HepG2 (cell line): ENCODE results near the gene TECPR1. TPM values are rescaled to one million over a fixed set of nuclear protein-coding genes. Genes with fewer than 3 reads are reported as not detected.

Experiments
- ATAC-seq: fragments of 200-7000 bp; cut with Tn5 transposase; 3 replicates; pipeline ENCODE4 v1.9.1; 2020; ENCODE audit warnings: mild to moderate bottlenecking, moderate library complexity
- BruUV-seq: library from RNA; stranded (reverse); fragments of 400-500 nt; replicated peaks from 2 replicates; lab custom pipeline; 2021; lab: Mats Ljungman, UMichigan
- CTCF ChIA-PET: fragments of 300-600 bp; formaldehyde crosslinking; extraction: SDS; loops from one replicate; lab custom pipeline; 2021; ENCODE audit warnings: low total read pairs, inconsistent platforms, low intra/inter-chr PET ratio; lab: Yijun Ruan, JAX
- POLR2A ChIA-PET: fragments of 350-600 bp; sonication (Branson Sonifier 250); formaldehyde crosslinking; loops from one replicate; lab custom pipeline; 2020; ENCODE audit warnings: antibody characterized with exemption, inconsistent platforms; lab: Yijun Ruan, JAX
- DNase-seq: peaks from one replicate; pipeline ENCODE4 v3.0.0-alpha.2; 2015; ENCODE audit warnings: low spot score
- FAIRE-seq: peaks from 3 replicates; lab custom pipeline; 2011; peaks lifted over from hg19 to GRCh38; lab: Jason Lieb, UNC
- H2AFZ ChIP-seq: one replicate; pipeline ENCODE4 v1.6.1; 2011; ENCODE audit warnings: low read length, inconsistent platforms
- H3K27ac ChIP-seq: fragments of 300-600 bp; 3 replicates; pipeline ENCODE4 v1.8.0; 2011; ENCODE audit warnings: mixed run types, mild to moderate bottlenecking, mixed read lengths, low read length, inconsistent platforms; ENCODE audit not compliant: insufficient read depth; ENCODE audit errors: extremely low read length
- H3K27me3 ChIP-seq, 2 experiments: fragments of 200-600 bp in 1 of 2; 2 replicates in 1 of 2; 3 replicates in 1 of 2; pipeline versions ENCODE4 v1.6.0 to v1.8.0; 2011; ENCODE audit warnings: low read length in 2 of 2, mild to moderate bottlenecking in 2 of 2, moderate library complexity in 2 of 2, inconsistent platforms in 1 of 2; ENCODE audit not compliant: insufficient read depth in 2 of 2, control insufficient read depth in 1 of 2
- H3K36me3 ChIP-seq, 2 experiments: fragments of 200-600 bp in 1 of 2; replicated peaks in 1 of 2; 2 replicates in 1 of 2; 3 replicates in 1 of 2; pipeline versions ENCODE4 v1.5.1 to v1.8.0; 2011; ENCODE audit warnings: low read length in 2 of 2, inconsistent platforms in 1 of 2; ENCODE audit not compliant: insufficient read depth in 2 of 2, control insufficient read depth in 1 of 2
- H3K4me1 ChIP-seq: 2 replicates; pipeline ENCODE4 v1.5.1; 2012; ENCODE audit warnings: low read length, inconsistent platforms; ENCODE audit not compliant: insufficient read depth
- H3K4me2 ChIP-seq: 2 replicates; pipeline ENCODE4 v1.6.0; 2011; ENCODE audit warnings: low read depth, low read length, inconsistent platforms
- H3K4me3 ChIP-seq, 3 experiments: fragments of 200-600 bp in 1 of 3; sonication (generic), shearing (Covaris generic) in 1 of 3; replicated peaks in 1 of 3; 2 replicates each; pipeline ENCODE4 v1.5.1; 2011 to 2016; ENCODE audit warnings: low read length in 3 of 3, inconsistent platforms in 2 of 3, low read depth in 2 of 3, mild to moderate bottlenecking in 2 of 3, control low read depth in 1 of 3, mixed read lengths in 1 of 3; ENCODE audit not compliant: insufficient read depth in 1 of 3
- H3K79me2 ChIP-seq: one replicate; pipeline ENCODE4 v1.6.1; 2011; ENCODE audit warnings: low read length, inconsistent platforms; ENCODE audit not compliant: insufficient read depth
- H3K9ac ChIP-seq: 2 replicates; pipeline ENCODE4 v1.6.0; 2011; ENCODE audit warnings: mild to moderate bottlenecking, low read depth, low read length, inconsistent platforms; ENCODE audit not compliant: insufficient read depth
- H3K9me3 ChIP-seq: 2 replicates; pipeline ENCODE4 v1.5.1; 2012; ENCODE audit warnings: mild to moderate bottlenecking, low read length
- H4K20me1 ChIP-seq: 2 replicates; pipeline ENCODE4 v1.6.0; 2011; ENCODE audit warnings: inconsistent platforms, mild to moderate bottlenecking, low read length, moderate library complexity; ENCODE audit not compliant: insufficient read depth
- GPN1 ChIP-seq: sonication (generic); formaldehyde crosslinking; IDR thresholded peaks from 2 replicates; pipeline ENCODE4 v1.5.1; 2020; ENCODE audit warnings: missing genetic modification reagents, borderline replicate concordance
- GTF3A ChIP-seq: sonication (generic); formaldehyde crosslinking; conservative IDR thresholded peaks from 2 replicates; pipeline ENCODE4 v1.4.0; 2020; ENCODE audit warnings: mild to moderate bottlenecking, missing genetic modification reagents
- JUN ChIP-seq: sonication (generic); formaldehyde crosslinking; IDR thresholded peaks from 2 replicates; pipeline ENCODE4 v1.4.0; 2020; ENCODE audit warnings: mild to moderate bottlenecking, missing genetic modification reagents
- JUND ChIP-seq: sonication (generic); formaldehyde crosslinking; IDR thresholded peaks from 2 replicates; pipeline ENCODE4 v1.8.0; 2022; ENCODE audit warnings: mild to moderate bottlenecking, missing genetic modification reagents
- KLF9 ChIP-seq: IDR thresholded peaks from 2 replicates; pipeline ENCODE4 v1.6.1; 2016; ENCODE audit warnings: low read depth
- NCOA2 ChIP-seq: sonication (generic); formaldehyde crosslinking; IDR thresholded peaks from 2 replicates; pipeline ENCODE4 v1.8.0; 2022; ENCODE audit warnings: inconsistent platforms
- NFATC3 ChIP-seq: sonication (generic); formaldehyde crosslinking; IDR thresholded peaks from 2 replicates; pipeline ENCODE4 v1.5.1; 2020; ENCODE audit warnings: mild to moderate bottlenecking, missing genetic modification reagents
- NR3C1 ChIP-seq: sonication (generic); formaldehyde crosslinking; IDR thresholded peaks from 2 replicates; pipeline ENCODE4 v1.4.0; 2020; ENCODE audit warnings: missing genetic modification reagents
- SNAPC2 ChIP-seq: sonication (generic); formaldehyde crosslinking; IDR thresholded peaks from 2 replicates; pipeline ENCODE4 v1.8.1; 2022; ENCODE audit warnings: mild to moderate bottlenecking, missing genetic modification reagents
- ZNF317 ChIP-seq: sonication (generic); formaldehyde crosslinking; IDR thresholded peaks from 2 replicates; pipeline ENCODE4 v1.5.0; 2020; ENCODE audit warnings: mild to moderate bottlenecking, missing genetic modification reagents
- ZNF674 ChIP-seq: sonication (generic); formaldehyde crosslinking; IDR thresholded peaks from 2 replicates; pipeline ENCODE4 v1.5.0; 2020; ENCODE audit warnings: low read depth, mild to moderate bottlenecking, missing genetic modification reagents
- ZNF749 ChIP-seq: sonication (generic); formaldehyde crosslinking; IDR thresholded peaks from 2 replicates; pipeline ENCODE4 v1.8.0; 2022; ENCODE audit warnings: mild to moderate bottlenecking, missing genetic modification reagents, moderate library complexity, borderline replicate concordance
- ZNF775 ChIP-seq: sonication (generic); formaldehyde crosslinking; IDR thresholded peaks from 2 replicates; pipeline ENCODE4 v1.4.0; 2020; ENCODE audit warnings: missing genetic modification reagents, mild to moderate bottlenecking, moderate library complexity, borderline replicate concordance
- ZNF878 ChIP-seq: sonication (generic); formaldehyde crosslinking; IDR thresholded peaks from 2 replicates; pipeline ENCODE4 v1.8.1; 2023; ENCODE audit warnings: mild to moderate bottlenecking, missing genetic modification reagents, moderate library complexity
- ZNF891 ChIP-seq: sonication (generic); formaldehyde crosslinking; IDR thresholded peaks from 2 replicates; pipeline ENCODE4 v1.5.0; 2020; ENCODE audit warnings: mild to moderate bottlenecking, missing genetic modification reagents
- WGBS: methylation state at CpG from one replicate; pipeline ENCODE4 v1.1.6; 2017; ENCODE audit warnings: low lambda C conversion rate; 5-methylcytosine and 5-hydroxymethylcytosine counted together
- in situ Hi-C: cut with HindIII; loops from 2 replicates; pipeline ENCODE4 v1.10.0; 2017; ENCODE audit warnings: low pct_unique_long_range_greater_than_20kb; ENCODE audit not compliant: extremely low pct_ligation_motif_present
- intact Hi-C: fragments of 100-400 bp; cut with micrococcal nuclease; formaldehyde crosslinking; loops from one replicate; pipeline ENCODE4 v1.10.0; 2022; ENCODE audit not compliant: unreplicated experiment
- polyA plus RNA-seq, 8 experiments: library from polyadenylated mRNA; depleted of rRNA in 3 of 8; stranded (reverse) in 7 of 8; unstranded in 1 of 8; fragments of >200 nt; fragmentation: Illumina TruSeq in 4 of 8; extraction: Trizol in 4 of 8; gene quantifications; 2 replicates each; pipeline versions ENCODE4 v1.2.1 to v1.2.3, GENCODE V29; 2011 to 2016; ENCODE audit warnings: low read depth in 4 of 8, missing spikeins in 1 of 8, mixed read lengths in 1 of 8; ENCODE audit not compliant: insufficient read depth in 1 of 8
- total RNA-seq, 5 experiments: library from RNA; depleted of rRNA; stranded (reverse); fragments of >200 nt; fragmentation: Illumina TruSeq; extraction: Trizol; gene quantifications; 2 replicates each; pipeline ENCODE4 v1.2.3, GENCODE V29; 2016; ENCODE audit warnings: low read depth in 1 of 5
- TF ChIP-seq, protein P1 (sequence below): sonication (generic); formaldehyde crosslinking; IDR thresholded peaks from 2 replicates; pipeline ENCODE4 v1.5.1; 2020; ENCODE audit warnings: mild to moderate bottlenecking, moderate library complexity, missing genetic modification reagents
- TF ChIP-seq, protein P2 (sequence below): sonication (generic); formaldehyde crosslinking; IDR thresholded peaks from 2 replicates; pipeline ENCODE4 v1.5.0; 2020; ENCODE audit warnings: missing genetic modification reagents

TECPR1 gene
- total and polyA plus RNA-seq, 2 of the 13 experiments (the other 11 are each of a cell fraction or from before 2014, with no cell fraction given): 2.3 to 6.3 TPM

GRCh38 chr7:98189559-98189958, 62.5 kb downstream of the TECPR1 start:
- peaks cover 25 to 81% of the 10 kb centered on the region in 2 experiments for H3K36me3 ChIP-seq
- intact Hi-C loops (no loop called here), in situ Hi-C loops (no loop called here)
- H3K27ac ChIP-seq: no peak overlapping the region
- TF ChIP-seq GTF3A (CRISPR knock-in tag): no peak
- no peaks in the 10 kb centered on the region for H3K79me2 ChIP-seq
- no peak for DNase-seq
- BruUV-seq: no TSS peak
- no peak overlapping the region for H3K4me3 ChIP-seq
- ATAC-seq: no peak
- FAIRE-seq: no peak
- no peak overlapping the region for H3K9ac ChIP-seq
- peaks cover 3% of the 10 kb centered on the region; the same call in 1 of the 2 replicates for H3K4me1 ChIP-seq
- H4K20me1 ChIP-seq: 0 out of 2 replicates have a peak, but pooled peaks cover 3% of the 10 kb centered on the region
- POLR2A ChIA-PET: no interaction called here
- no peaks in the 10 kb centered on the region for H3K27me3 ChIP-seq
- H2AFZ ChIP-seq: no peak overlapping the region
- CTCF ChIA-PET: no interaction called here
- H3K9me3 ChIP-seq: no peaks in the 10 kb centered on the region
- 96% methylated on average over 11 of the region's 11 CpGs for WGBS
- H3K4me2 ChIP-seq: no peak overlapping the region

- Histone ChIP-seq H3K4me3 (no peak overlapping the region), H3K79me2 (no peaks in the 10 kb centered on the region), H3K36me3 (peaks cover 13 to 60% of the 10 kb centered on the region in 2 experiments; a peak in 4 of 5 replicates), H3K9ac (no peak overlapping the region), H3K9me3 (no peaks in the 10 kb centered on the region), H3K4me2 (no peak overlapping the region), H3K27ac (no peak overlapping the region), H3K4me1 (no peaks in the 10 kb centered on the region), H3K27me3 (no peaks in the 10 kb centered on the region), H2AFZ (no peak overlapping the region), H4K20me1 (0 out of 2 replicates have a peak, but pooled peaks cover 3% of the 10 kb centered on the region)
- CTCF ChIA-PET: no interaction called here
- WGBS: 93% methylated on average over 1 of the region's 1 CpG
- DNase-seq (no peak), FAIRE-seq (no peak), ATAC-seq (no peak)
- TF ChIP-seq JUND (CRISPR knock-in tag) (no peak), ZNF891 (CRISPR knock-in tag) (no peak), ZNF674 (CRISPR knock-in tag) (no peak), ZNF317 (CRISPR knock-in tag) (no peak), NR3C1 (CRISPR knock-in tag) (no peak), GPN1 (CRISPR knock-in tag) (no peak), JUN (CRISPR knock-in tag) (no peak), KLF9 (no peak), ZNF775 (CRISPR knock-in tag) (no peak), NFATC3 (no peak), ZNF749 (no peak), NCOA2 (CRISPR knock-in tag) (no peak), SNAPC2 (CRISPR knock-in tag) (no peak), ZNF878 (CRISPR knock-in tag) (no peak)
- TF ChIP-seq, protein P1, sequence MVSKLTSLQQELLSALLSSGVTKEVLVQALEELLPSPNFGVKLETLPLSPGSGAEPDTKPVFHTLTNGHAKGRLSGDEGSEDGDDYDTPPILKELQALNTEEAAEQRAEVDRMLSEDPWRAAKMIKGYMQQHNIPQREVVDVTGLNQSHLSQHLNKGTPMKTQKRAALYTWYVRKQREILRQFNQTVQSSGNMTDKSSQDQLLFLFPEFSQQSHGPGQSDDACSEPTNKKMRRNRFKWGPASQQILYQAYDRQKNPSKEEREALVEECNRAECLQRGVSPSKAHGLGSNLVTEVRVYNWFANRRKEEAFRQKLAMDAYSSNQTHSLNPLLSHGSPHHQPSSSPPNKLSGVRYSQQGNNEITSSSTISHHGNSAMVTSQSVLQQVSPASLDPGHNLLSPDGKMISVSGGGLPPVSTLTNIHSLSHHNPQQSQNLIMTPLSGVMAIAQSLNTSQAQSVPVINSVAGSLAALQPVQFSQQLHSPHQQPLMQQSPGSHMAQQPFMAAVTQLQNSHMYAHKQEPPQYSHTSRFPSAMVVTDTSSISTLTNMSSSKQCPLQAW (CRISPR knock-in tag): no peak
- TF ChIP-seq, protein P2, sequence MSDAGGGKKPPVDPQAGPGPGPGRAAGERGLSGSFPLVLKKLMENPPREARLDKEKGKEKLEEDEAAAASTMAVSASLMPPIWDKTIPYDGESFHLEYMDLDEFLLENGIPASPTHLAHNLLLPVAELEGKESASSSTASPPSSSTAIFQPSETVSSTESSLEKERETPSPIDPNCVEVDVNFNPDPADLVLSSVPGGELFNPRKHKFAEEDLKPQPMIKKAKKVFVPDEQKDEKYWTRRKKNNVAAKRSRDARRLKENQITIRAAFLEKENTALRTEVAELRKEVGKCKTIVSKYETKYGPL: no peak
- POLR2A ChIA-PET: no interaction called here
- BruUV-seq: no TSS peak
- intact Hi-C loops: no loop called here
- in situ Hi-C loops: no loop called here
Observed at GRCh38 chr7:98187138-98187502, 64.9 kb downstream of the TECPR1 start.
